ENCODE results near the gene ARFIP2. TPM values are rescaled to one million over a fixed set of nuclear protein-coding genes. Genes with fewer than 3 reads are reported as not detected.

ARFIP2 gene
- total RNA-seq, 1 donor from 2014 or later, result 60.9 TPM

GRCh38 chr11:6520265-6520664 is 39.1 kb upstream of the ARFIP2 start:
- Mint-ChIP-seq H3K36me3 (peaks cover 11% of the 10 kb centered on the region), H3K4me1 (ENCODE audit: unreplicated experiment) (no peaks in the 10 kb centered on the region), H3K4me3 (no peak overlapping the region), H3K27me3 (no peaks in the 10 kb centered on the region), H3K27ac (no peak overlapping the region), H3K9me3 (no peaks in the 10 kb centered on the region)
- no peak for TF ChIP-seq CTCF (conservative IDR thresholded peaks at IDR 0.05)
- DNase-seq (ENCODE audit: extremely low spot score, unreplicated experiment), result no peak

DNA sequence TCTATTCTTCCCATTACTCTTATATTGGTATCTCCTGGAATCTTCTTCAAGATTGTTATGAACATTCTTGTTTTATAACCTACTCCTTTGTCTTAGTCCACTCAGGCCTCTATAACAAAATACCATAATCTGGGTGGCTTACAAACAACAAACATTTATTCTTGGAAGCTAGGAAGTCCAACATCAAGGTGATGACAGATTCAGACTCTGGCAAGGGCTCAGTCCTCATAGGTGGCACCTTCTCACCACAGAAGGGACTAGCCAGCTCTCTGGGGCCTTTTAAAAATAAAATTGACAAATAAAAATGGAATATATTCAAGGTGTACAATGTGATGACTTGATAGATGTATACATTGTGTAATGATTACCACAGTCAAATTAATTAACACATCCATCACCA is 35.7 kb upstream of the ARFIP2 start:
- no peak overlapping the region for H3K4me3 Mint-ChIP-seq
- H3K27me3 Mint-ChIP-seq, result no peaks in the 10 kb centered on the region
- TF ChIP-seq CTCF (conservative IDR thresholded peaks at IDR 0.05), result no peak
- DNase-seq (ENCODE audit: extremely low spot score, unreplicated experiment), result no peak
- H3K9me3 Mint-ChIP-seq, result no peaks in the 10 kb centered on the region
- peaks cover 19% of the 10 kb centered on the region for H3K36me3 Mint-ChIP-seq
- no peaks in the 10 kb centered on the region for H3K4me1 Mint-ChIP-seq (ENCODE audit: unreplicated experiment)
- no peak overlapping the region for H3K27ac Mint-ChIP-seq

GRCh38 chr11:6505577-6506240 is 24.6 kb upstream of the ARFIP2 start:
- H3K27me3 Mint-ChIP-seq, result no peaks in the 10 kb centered on the region
- DNase-seq (ENCODE audit: extremely low spot score, unreplicated experiment), result no peak
- H3K27ac Mint-ChIP-seq, result no peak overlapping the region
- H3K4me3 Mint-ChIP-seq, result no peak overlapping the region
- no peaks in the 10 kb centered on the region for H3K4me1 Mint-ChIP-seq (ENCODE audit: unreplicated experiment)
- TF ChIP-seq CTCF (conservative IDR thresholded peaks at IDR 0.05), result peak; percentile 82
- no peaks in the 10 kb centered on the region for H3K36me3 Mint-ChIP-seq
- H3K9me3 Mint-ChIP-seq, result no peaks in the 10 kb centered on the region

DNA sequence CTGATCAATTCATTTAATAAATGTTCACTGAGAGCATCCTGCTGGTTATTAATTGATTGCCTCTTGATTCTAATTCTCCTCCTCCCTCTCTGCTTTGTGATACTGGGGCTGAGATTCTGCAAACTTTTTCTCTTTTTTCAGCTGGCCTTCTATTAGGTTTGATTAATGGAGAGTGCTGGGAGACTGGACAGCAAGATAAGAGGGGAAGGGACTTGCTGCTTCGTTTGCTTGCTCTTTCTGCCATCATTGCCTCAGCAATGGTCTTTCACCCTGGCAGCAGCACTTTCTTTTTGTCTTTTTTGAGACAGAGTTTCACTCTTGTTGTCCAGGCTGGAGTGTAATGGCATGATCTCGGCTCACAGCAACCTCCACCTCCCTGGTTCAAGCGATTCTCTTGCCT is 23.0 kb upstream of the ARFIP2 start:
- TF ChIP-seq CTCF (conservative IDR thresholded peaks at IDR 0.05), result no peak
- Mint-ChIP-seq H3K27me3 (no peaks in the 10 kb centered on the region), H3K4me3 (no peak overlapping the region), H3K27ac (no peak overlapping the region), H3K36me3 (no peaks in the 10 kb centered on the region), H3K9me3 (no peaks in the 10 kb centered on the region), H3K4me1 (ENCODE audit: unreplicated experiment) (no peaks in the 10 kb centered on the region)
- no peak for DNase-seq (ENCODE audit: extremely low spot score, unreplicated experiment)

DNA sequence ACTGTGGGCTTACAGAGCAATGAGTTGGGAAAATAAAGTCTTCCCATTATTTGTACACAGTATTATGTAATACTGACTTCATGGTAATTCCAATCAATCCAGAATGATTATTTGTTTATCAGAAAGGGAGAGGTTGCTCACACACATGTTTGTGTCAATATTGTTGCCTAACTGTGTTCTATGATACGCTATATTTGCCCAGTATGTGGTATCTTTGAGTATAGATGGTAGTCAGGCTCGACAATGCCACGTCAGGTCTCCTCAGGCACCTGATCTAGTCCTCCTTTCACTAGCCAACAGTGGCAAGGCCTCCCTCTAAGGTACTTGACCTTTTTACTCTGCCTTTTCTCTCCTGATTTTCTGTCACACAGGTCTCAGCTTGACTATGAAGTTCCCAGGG is 21.3 kb upstream of the ARFIP2 start:
- H3K4me1 Mint-ChIP-seq (ENCODE audit: unreplicated experiment), result no peaks in the 10 kb centered on the region

More for the DNA sequence above, 21.3 kb upstream of the ARFIP2 start:
- H3K27ac Mint-ChIP-seq, result no peak overlapping the region
- no peak for DNase-seq (ENCODE audit: extremely low spot score, unreplicated experiment)
- no peaks in the 10 kb centered on the region for H3K36me3 Mint-ChIP-seq
- TF ChIP-seq CTCF (conservative IDR thresholded peaks at IDR 0.05), result no peak
- no peaks in the 10 kb centered on the region for H3K9me3 Mint-ChIP-seq
- no peak overlapping the region for H3K4me3 Mint-ChIP-seq
- H3K27me3 Mint-ChIP-seq, result no peaks in the 10 kb centered on the region

Measured in type B pancreatic cell (in vitro differentiated cells).